BJ (cell line): ENCODE measurements around the gene FMN1. TPM values are rescaled to one million over a fixed set of nuclear protein-coding genes. Genes with fewer than 3 reads are reported as not detected.

Experiments
- CTCF ChIA-PET: fragments of 350-600 bp; formaldehyde crosslinking; extraction: SDS; loops from one replicate; lab custom pipeline; 2021; ENCODE audit warnings: antibody characterized with exemption, inconsistent platforms; lab: Yijun Ruan, JAX
- POLR2A ChIA-PET: fragments of 300-600 bp; sonication (Branson Sonifier 250); formaldehyde crosslinking; extraction: SDS; loops from one replicate; lab custom pipeline; 2021; ENCODE audit warnings: antibody characterized with exemption; lab: Charles Lee
- DNase-seq: peaks from one replicate; pipeline ENCODE4 v3.0.0-alpha.2; 2011; ENCODE audit warnings: low read depth
- H3K27me3 ChIP-seq: 2 replicates; pipeline ENCODE4 v1.6.0; 2011; ENCODE audit warnings: low read length; ENCODE audit not compliant: control insufficient read depth, insufficient read depth
- H3K36me3 ChIP-seq: 2 replicates; pipeline ENCODE4 v1.5.1; 2011; ENCODE audit warnings: low read length; ENCODE audit not compliant: control insufficient read depth, insufficient read depth
- H3K4me3 ChIP-seq: 2 replicates; pipeline ENCODE4 v1.5.1; 2011; ENCODE audit warnings: low read depth, mild to moderate bottlenecking, control low read depth, low read length
- polyA plus RNA-seq: library from polyadenylated mRNA; depleted of rRNA; stranded (reverse); fragments of >200 nt; gene quantifications from 2 replicates; pipeline ENCODE4 v1.2.3, GENCODE V29; 2011
- TF ChIP-seq, protein P1 (sequence below): IDR thresholded peaks from 2 replicates; pipeline ENCODE4 v1.5.1; 2011; ENCODE audit warnings: low read depth, mild to moderate bottlenecking, control low read depth, inconsistent platforms, low read length, moderate library complexity; ENCODE audit not compliant: insufficient read depth

Gene FMN1
- polyA plus RNA-seq, 1 experiment: 2.6 TPM

DNA sequence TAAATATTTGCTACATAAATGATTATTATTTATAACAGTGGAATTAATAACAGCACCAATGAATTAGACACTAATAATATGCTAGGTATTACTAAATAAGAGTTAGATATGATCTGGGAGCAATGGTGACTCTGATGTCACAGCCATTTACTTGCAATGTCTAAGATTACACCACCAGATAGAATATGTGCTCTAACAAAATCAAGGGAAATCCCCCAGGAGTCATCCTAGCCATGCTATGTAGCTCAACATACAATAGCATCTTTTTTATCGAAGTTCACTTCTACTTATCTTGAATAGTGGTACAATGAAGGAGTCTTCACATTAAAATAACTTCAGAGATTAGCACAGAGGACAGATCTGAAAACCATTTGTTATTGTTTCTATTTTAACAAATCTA is 154.0 kb downstream of the FMN1 start:
- CTCF ChIA-PET: no interaction called here
- DNase-seq: no peak
- POLR2A ChIA-PET: no interaction called here
- Histone ChIP-seq H3K36me3 (no peaks in the 10 kb centered on the region), H3K27me3 (no peaks in the 10 kb centered on the region), H3K4me3 (no peak overlapping the region)
- TF ChIP-seq, protein P1, sequence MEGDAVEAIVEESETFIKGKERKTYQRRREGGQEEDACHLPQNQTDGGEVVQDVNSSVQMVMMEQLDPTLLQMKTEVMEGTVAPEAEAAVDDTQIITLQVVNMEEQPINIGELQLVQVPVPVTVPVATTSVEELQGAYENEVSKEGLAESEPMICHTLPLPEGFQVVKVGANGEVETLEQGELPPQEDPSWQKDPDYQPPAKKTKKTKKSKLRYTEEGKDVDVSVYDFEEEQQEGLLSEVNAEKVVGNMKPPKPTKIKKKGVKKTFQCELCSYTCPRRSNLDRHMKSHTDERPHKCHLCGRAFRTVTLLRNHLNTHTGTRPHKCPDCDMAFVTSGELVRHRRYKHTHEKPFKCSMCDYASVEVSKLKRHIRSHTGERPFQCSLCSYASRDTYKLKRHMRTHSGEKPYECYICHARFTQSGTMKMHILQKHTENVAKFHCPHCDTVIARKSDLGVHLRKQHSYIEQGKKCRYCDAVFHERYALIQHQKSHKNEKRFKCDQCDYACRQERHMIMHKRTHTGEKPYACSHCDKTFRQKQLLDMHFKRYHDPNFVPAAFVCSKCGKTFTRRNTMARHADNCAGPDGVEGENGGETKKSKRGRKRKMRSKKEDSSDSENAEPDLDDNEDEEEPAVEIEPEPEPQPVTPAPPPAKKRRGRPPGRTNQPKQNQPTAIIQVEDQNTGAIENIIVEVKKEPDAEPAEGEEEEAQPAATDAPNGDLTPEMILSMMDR: no peak

DNA sequence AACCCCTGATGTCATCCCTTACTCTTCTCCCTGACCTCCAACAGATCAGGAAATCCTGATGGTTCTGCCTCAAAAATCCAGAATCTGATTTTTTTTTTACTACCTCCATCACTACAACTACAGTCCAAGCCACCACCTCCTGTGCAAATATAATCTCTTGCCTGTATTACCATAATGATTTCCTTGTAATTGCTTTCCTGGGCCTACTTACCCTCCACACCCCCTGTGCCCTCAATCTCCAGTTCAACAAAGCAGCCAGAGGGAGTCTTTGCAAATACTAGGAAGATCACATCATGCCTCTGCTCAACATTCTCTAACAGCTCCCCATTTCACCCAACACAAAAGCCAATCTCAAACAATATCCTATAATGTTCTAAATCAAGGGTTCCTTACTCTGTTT is 159.9 kb downstream of the FMN1 start:
- ChIA-PET POLR2A (no interaction called here), CTCF (no interaction called here)
- Histone ChIP-seq H3K4me3 (no peak overlapping the region), H3K27me3 (no peaks in the 10 kb centered on the region), H3K36me3 (no peaks in the 10 kb centered on the region)
- DNase-seq: no peak
- TF ChIP-seq, protein P1: no peak

DNA sequence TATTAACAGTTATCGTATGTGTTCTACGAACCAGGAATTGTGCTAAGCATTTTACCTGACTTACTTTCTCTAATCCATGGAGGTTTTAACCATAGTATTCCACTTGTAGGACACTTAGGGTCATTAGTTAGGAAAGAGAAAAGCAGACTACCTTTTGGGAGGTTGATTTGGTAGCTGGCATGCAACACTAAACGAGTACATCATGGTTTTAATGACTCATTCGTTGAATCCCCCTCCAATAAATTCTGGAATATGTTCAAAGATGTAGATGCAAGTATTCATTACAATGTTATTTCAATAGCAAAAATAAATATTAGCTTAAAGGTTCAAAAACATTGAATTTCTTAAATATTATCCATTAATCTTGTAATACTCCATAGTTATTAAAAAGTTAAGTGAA is 162.5 kb downstream of the FMN1 start:
- Histone ChIP-seq H3K4me3 (no peak overlapping the region), H3K36me3 (no peaks in the 10 kb centered on the region), H3K27me3 (no peaks in the 10 kb centered on the region)
- TF ChIP-seq, protein P1: no peak
- POLR2A ChIA-PET: no interaction called here
- CTCF ChIA-PET: interaction anchor here (1.0 to 3.1 kb wide), 2 partner anchors 10 to 102 kb away, joined by 4 to 16 read pairs; no protein-coding TSS in a partner anchor
- DNase-seq: no peak

DNA sequence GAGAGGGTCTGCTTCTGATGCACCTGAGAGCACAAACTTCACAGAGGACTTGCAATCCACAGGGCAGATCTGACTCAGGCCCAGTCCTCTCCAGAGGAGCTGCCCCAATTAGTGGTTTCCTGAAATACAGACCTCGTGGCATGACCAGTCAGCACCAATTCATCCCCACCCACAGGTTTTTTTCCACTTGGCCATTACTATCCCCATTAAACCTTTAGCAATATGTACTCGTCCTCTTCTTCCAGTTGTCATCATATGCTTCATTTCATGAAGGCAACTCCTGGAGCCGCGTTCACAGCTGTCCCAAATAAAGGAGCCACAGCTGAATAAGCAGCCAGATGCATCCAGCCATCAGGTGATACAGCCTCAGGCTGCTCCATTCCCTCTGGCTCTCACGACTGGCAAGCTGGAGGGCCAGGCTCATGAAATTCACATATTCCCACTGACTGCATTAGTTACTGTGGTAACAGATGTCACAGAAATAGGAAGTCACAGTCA is 163.1 kb downstream of the FMN1 start:
- DNase-seq: peak; percentile 51
- POLR2A ChIA-PET: no interaction called here
- TF ChIP-seq, protein P1: no peak
- no peak overlapping the region for H3K4me3 ChIP-seq
- no peaks in the 10 kb centered on the region for H3K36me3 ChIP-seq
- no peaks in the 10 kb centered on the region for H3K27me3 ChIP-seq
- CTCF ChIA-PET: interaction anchor here (1.0 to 3.1 kb wide), 2 partner anchors 9 to 102 kb away, joined by 4 to 16 read pairs; no protein-coding TSS in a partner anchor

DNA sequence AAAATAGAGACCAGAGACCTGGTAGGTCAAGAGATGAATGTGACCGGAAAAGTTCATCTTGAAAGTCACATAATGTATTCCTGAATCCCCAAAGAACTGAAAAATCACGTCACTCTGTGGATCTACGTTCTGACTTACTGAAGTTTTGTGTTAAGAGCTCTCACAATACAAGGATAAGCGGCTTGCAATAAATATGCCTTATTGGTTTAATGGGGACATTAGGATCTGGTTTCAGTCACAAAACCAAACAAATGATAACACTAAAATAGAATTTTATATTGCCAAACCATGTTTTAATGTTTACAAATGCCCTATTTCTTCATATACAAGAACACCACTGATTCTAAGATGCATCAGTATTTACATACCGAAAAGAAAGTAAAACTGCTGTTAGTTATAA is 164.2 kb downstream of the FMN1 start:
- Histone ChIP-seq H3K27me3 (no peaks in the 10 kb centered on the region), H3K36me3 (no peaks in the 10 kb centered on the region), H3K4me3 (no peak overlapping the region)
- CTCF ChIA-PET: interaction anchor here (3.1 kb wide), 1 partner anchor 103 kb away, joined by 16 read pairs; no protein-coding TSS in a partner anchor
- TF ChIP-seq, protein P1: no peak
- POLR2A ChIA-PET: no interaction called here
- no peak for DNase-seq
